ENCODE measurements around the gene YIPF1. TPM values are rescaled to one million over a fixed set of nuclear protein-coding genes. Genes with fewer than 3 reads are reported as not detected.

Gene YIPF1
- polyA plus RNA-seq, 1 of the 3 experiments (the other 2 are of a cell fraction) = 23.1 TPM

DNA sequence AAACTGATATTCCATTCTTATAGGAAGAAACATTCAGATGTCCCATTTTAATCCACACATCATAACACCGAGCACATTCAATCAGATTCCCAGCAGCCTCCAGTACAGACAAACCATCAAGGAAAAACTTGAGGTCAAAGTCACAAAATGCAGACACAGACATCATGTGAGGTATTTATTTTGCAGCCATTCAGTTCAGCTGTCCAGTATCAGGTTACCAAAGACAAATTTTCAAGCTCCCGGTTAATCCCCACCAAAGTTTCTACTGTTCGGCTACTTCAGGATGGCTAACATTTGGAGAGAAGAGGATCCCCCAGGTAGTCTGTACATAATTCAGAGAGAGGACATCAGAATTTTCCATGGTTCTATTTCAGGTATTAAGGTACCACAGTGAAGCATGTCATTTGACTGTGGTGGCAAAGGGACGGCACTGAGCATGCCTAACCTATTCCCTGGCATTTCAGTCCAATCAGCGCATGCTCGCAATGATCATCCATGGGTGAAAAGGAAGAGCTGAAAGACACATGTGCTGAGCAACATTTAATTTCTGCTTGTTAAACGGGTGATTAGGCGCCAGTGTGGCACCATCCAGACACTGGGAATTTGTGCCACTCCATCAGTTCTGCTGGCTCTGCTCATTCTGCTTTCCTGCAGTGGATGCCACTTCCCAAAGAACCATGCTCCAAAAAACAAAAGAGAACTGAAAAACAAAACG is 37.9 kb downstream of the YIPF1 start:
- Histone ChIP-seq H2AFZ (ENCODE audit: low read depth) (no peak overlapping the region), H3K36me3 (replicated peaks in 1 of 2; ENCODE audit: control insufficient read depth in 1 of 2, insufficient read depth in 2 of 2, low read length in 1 of 2) (peaks cover 21 to 46% of the 10 kb centered on the region in 2 experiments), H3K4me1 (ENCODE audit: control insufficient read depth in 1 of 2, insufficient read depth in 2 of 2, low read depth in 1 of 2, low read length in 1 of 2) (no peaks in the 10 kb centered on the region), H4K20me1 (ENCODE audit: insufficient read depth) (no peaks in the 10 kb centered on the region), H3K4me3 (ENCODE audit: low read depth in 2 of 2, low read length in 1 of 2) (no peak overlapping the region), H3K27me3 (ENCODE audit: insufficient read depth) (no peaks in the 10 kb centered on the region), H3K9me3 (no peaks in the 10 kb centered on the region), H3K79me2 (ENCODE audit: insufficient read depth) (no peaks in the 10 kb centered on the region), H3K9ac (no peak overlapping the region), H3F3A (replicated peaks; ENCODE audit: insufficient read depth) (peaks cover 3% of the 10 kb centered on the region), H3K4me2 (no peak overlapping the region), H3K9me2 (no peaks in the 10 kb centered on the region), H3K27ac (ENCODE audit: low read depth in 2 of 2, low read length in 1 of 2) (no peak overlapping the region)
- ChIA-PET POLR2A (no interaction called here), CTCF (interaction anchor here (0.9 to 6.2 kb wide), 4 partner anchors 8 to 108 kb away, joined by 3 to 51 read pairs (median 4); partner anchors contain the start of gene YIPF1)
- TF ChIP-seq RXRA (IDR thresholded peaks at IDR 0.05; ENCODE audit: borderline replicate concordance, low read depth) (no peak), NRF1 (IDR thresholded peaks at IDR 0.05; ENCODE audit: low read depth, low read length) (no peak), YY1 (IDR thresholded peaks at IDR 0.05; ENCODE audit: low read depth) (no peak), RFX5 (IDR thresholded peaks at IDR 0.05; ENCODE audit: low read length) (no peak), IRF3 (IDR thresholded peaks at IDR 0.05; ENCODE audit: low read depth, low read length) (no peak), TEAD4 (IDR thresholded peaks at IDR 0.05; ENCODE audit: borderline replicate concordance, insufficient read depth) (no peak), FOXM1 (IDR thresholded peaks at IDR 0.05; ENCODE audit: low read depth) (no peak), GABPA (IDR thresholded peaks at IDR 0.05; ENCODE audit: low read depth) (no peak), SIN3A (IDR thresholded peaks at IDR 0.05; ENCODE audit: borderline replicate concordance, low read depth, low read length) (no peak), ELF1 (IDR thresholded peaks at IDR 0.05) (no peak), FOSL2 (IDR thresholded peaks at IDR 0.05; ENCODE audit: borderline replicate concordance, low read depth) (no peak), CHD2 (IDR thresholded peaks at IDR 0.05; ENCODE audit: low read length, partially characterized antibody) (no peak)
- TF ChIP-seq, protein P1, sequence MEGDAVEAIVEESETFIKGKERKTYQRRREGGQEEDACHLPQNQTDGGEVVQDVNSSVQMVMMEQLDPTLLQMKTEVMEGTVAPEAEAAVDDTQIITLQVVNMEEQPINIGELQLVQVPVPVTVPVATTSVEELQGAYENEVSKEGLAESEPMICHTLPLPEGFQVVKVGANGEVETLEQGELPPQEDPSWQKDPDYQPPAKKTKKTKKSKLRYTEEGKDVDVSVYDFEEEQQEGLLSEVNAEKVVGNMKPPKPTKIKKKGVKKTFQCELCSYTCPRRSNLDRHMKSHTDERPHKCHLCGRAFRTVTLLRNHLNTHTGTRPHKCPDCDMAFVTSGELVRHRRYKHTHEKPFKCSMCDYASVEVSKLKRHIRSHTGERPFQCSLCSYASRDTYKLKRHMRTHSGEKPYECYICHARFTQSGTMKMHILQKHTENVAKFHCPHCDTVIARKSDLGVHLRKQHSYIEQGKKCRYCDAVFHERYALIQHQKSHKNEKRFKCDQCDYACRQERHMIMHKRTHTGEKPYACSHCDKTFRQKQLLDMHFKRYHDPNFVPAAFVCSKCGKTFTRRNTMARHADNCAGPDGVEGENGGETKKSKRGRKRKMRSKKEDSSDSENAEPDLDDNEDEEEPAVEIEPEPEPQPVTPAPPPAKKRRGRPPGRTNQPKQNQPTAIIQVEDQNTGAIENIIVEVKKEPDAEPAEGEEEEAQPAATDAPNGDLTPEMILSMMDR (IDR thresholded peaks at IDR 0.05) = no peak
- WGBS (ENCODE audit: low lambda C conversion rate) = 90% methylated on average over 9 of the region's 9 CpGs
- DNase-seq = no peak

- H3K9me2 ChIP-seq = no peaks in the 10 kb centered on the region
- H2AFZ ChIP-seq (ENCODE audit: low read depth) = no peak overlapping the region
- H3K79me2 ChIP-seq (ENCODE audit: insufficient read depth) = no peaks in the 10 kb centered on the region
- no peaks in the 10 kb centered on the region for H4K20me1 ChIP-seq (ENCODE audit: insufficient read depth)
- ChIA-PET CTCF (interaction anchor here (0.6 to 6.2 kb wide), 4 partner anchors 11 to 86 kb away, joined by 3 to 51 read pairs (median 3); no protein-coding TSS in a partner anchor), POLR2A (no interaction called here)
- no peak for DNase-seq
- peaks cover 15 to 30% of the 10 kb centered on the region in 2 experiments for H3K36me3 ChIP-seq (replicated peaks in 1 of 2; ENCODE audit: control insufficient read depth in 1 of 2, insufficient read depth in 2 of 2, low read length in 1 of 2)
- H3K4me1 ChIP-seq (ENCODE audit: control insufficient read depth in 1 of 2, insufficient read depth in 2 of 2, low read depth in 1 of 2, low read length in 1 of 2) = no peaks in the 10 kb centered on the region
- no peak overlapping the region for H3K27ac ChIP-seq (ENCODE audit: low read depth in 2 of 2, low read length in 1 of 2)
- 74% methylated on average over 6 of the region's 7 CpGs for WGBS (ENCODE audit: low lambda C conversion rate)
- H3K27me3 ChIP-seq (ENCODE audit: insufficient read depth) = no peaks in the 10 kb centered on the region
- no peak overlapping the region for H3K4me2 ChIP-seq
- no peaks in the 10 kb centered on the region for H3K9me3 ChIP-seq
- H3K4me3 ChIP-seq (ENCODE audit: low read depth in 2 of 2, low read length in 1 of 2) = no peak overlapping the region
- peaks cover 3% of the 10 kb centered on the region for H3F3A ChIP-seq (replicated peaks; ENCODE audit: insufficient read depth)
- no peak overlapping the region for H3K9ac ChIP-seq
- TF ChIP-seq MEF2A (IDR thresholded peaks at IDR 0.05; ENCODE audit: borderline replicate concordance, low read depth) = no peak
- no peak for TF ChIP-seq GATA2 (CRISPR knock-in tag; IDR thresholded peaks at IDR 0.05)
- no peak for TF ChIP-seq EP300 (IDR thresholded peaks at IDR 0.05; ENCODE audit: borderline replicate concordance in 1 of 2, low read depth in 1 of 2, low read length in 1 of 2)
- no peak for TF ChIP-seq USF1 (IDR thresholded peaks at IDR 0.05; ENCODE audit: borderline replicate concordance, low read depth)
- no peak for TF ChIP-seq EZH2phosphoT487 (IDR thresholded peaks at IDR 0.05; ENCODE audit: borderline replicate concordance, low read depth)
- no peak for TF ChIP-seq POLR2AphosphoS5 (IDR thresholded peaks at IDR 0.05; ENCODE audit: low read depth, low read length)
- TF ChIP-seq MXI1 (IDR thresholded peaks at IDR 0.05; ENCODE audit: low read depth, low read length) = no peak
- TF ChIP-seq MAX (IDR thresholded peaks at IDR 0.05; ENCODE audit: low read depth) = no peak
- TF ChIP-seq RFX5 (IDR thresholded peaks at IDR 0.05; ENCODE audit: low read length) = no peak
- TF ChIP-seq, protein P2, sequence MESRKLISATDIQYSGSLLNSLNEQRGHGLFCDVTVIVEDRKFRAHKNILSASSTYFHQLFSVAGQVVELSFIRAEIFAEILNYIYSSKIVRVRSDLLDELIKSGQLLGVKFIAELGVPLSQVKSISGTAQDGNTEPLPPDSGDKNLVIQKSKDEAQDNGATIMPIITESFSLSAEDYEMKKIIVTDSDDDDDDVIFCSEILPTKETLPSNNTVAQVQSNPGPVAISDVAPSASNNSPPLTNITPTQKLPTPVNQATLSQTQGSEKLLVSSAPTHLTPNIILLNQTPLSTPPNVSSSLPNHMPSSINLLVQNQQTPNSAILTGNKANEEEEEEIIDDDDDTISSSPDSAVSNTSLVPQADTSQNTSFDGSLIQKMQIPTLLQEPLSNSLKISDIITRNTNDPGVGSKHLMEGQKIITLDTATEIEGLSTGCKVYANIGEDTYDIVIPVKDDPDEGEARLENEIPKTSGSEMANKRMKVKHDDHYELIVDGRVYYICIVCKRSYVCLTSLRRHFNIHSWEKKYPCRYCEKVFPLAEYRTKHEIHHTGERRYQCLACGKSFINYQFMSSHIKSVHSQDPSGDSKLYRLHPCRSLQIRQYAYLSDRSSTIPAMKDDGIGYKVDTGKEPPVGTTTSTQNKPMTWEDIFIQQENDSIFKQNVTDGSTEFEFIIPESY (IDR thresholded peaks at IDR 0.05; ENCODE audit: borderline replicate concordance, low read depth) = no peak
These were observed 39.4 kb downstream of the YIPF1 start for GRCh38 chr1:53850082-53850673.
